ENCODE results near the gene SERPINB10. TPM values are rescaled to one million over a fixed set of nuclear protein-coding genes. Genes with fewer than 3 reads are reported as not detected.

SERPINB10 gene
- total RNA-seq, 1 experiment from 2014 or later = not detected

- H3K27me3 ChIP-seq (ENCODE audit: insufficient read depth, low read depth) = no peaks in the 10 kb centered on the region
- no peaks in the 10 kb centered on the region for H3K9me2 ChIP-seq (ENCODE audit: insufficient read depth)
- ChIA-PET POLR2A (ENCODE audit: unreplicated experiment) (no interaction called here), CTCF (no interaction called here)
- no peaks in the 10 kb centered on the region for H3K9me3 ChIP-seq (ENCODE audit: insufficient read depth, low read depth)
- no peak overlapping the region for H2AFZ ChIP-seq
- H3K4me2 ChIP-seq = no peak overlapping the region
- no peaks in the 10 kb centered on the region for H3K79me2 ChIP-seq (ENCODE audit: low read depth)
- intact Hi-C loops (cut with micrococcal nuclease; ENCODE audit: unreplicated experiment) = no loop called here
- no peak for DNase-seq
- TF ChIP-seq EZH2 (IDR thresholded peaks at IDR 0.05; ENCODE audit: low read depth) = no peak
- TF ChIP-seq CTCF (conservative IDR thresholded peaks at IDR 0.05) = no peak
- H3K4me1 ChIP-seq (replicated peaks; ENCODE audit: insufficient read depth) = no peaks in the 10 kb centered on the region
- no peaks in the 10 kb centered on the region for H4K20me1 ChIP-seq (ENCODE audit: insufficient read depth)
- H3K36me3 ChIP-seq (ENCODE audit: low read depth) = no peaks in the 10 kb centered on the region
- H3K4me3 ChIP-seq = no peak overlapping the region
- BruUV-seq (replicated peaks) = no TSS peak
- no peak overlapping the region for H3K27ac ChIP-seq
- H3F3A ChIP-seq (ENCODE audit: insufficient read depth, low read depth) = no peaks in the 10 kb centered on the region
Measured at GRCh38 chr18:63904694-63905093, 3.1 kb upstream of the SERPINB10 start.

- H3K27me3 ChIP-seq (ENCODE audit: insufficient read depth, low read depth) = no peaks in the 10 kb centered on the region
- no peaks in the 10 kb centered on the region for H3F3A ChIP-seq (ENCODE audit: insufficient read depth, low read depth)
- ChIA-PET POLR2A (ENCODE audit: unreplicated experiment) (no interaction called here), CTCF (no interaction called here)
- no peak overlapping the region for H3K4me3 ChIP-seq
- H3K9me2 ChIP-seq (ENCODE audit: insufficient read depth) = no peaks in the 10 kb centered on the region
- no peaks in the 10 kb centered on the region for H4K20me1 ChIP-seq (ENCODE audit: insufficient read depth)
- no peak for TF ChIP-seq EZH2 (IDR thresholded peaks at IDR 0.05; ENCODE audit: low read depth)
- TF ChIP-seq CTCF (conservative IDR thresholded peaks at IDR 0.05) = no peak
- DNase-seq = no peak
- H3K4me2 ChIP-seq = no peak overlapping the region
- no peak overlapping the region for H3K27ac ChIP-seq
- no peaks in the 10 kb centered on the region for H3K4me1 ChIP-seq (replicated peaks; ENCODE audit: insufficient read depth)
- H3K36me3 ChIP-seq (ENCODE audit: low read depth) = no peaks in the 10 kb centered on the region
- H3K9me3 ChIP-seq (ENCODE audit: insufficient read depth, low read depth) = no peaks in the 10 kb centered on the region
- intact Hi-C loops (cut with micrococcal nuclease; ENCODE audit: unreplicated experiment) = no loop called here
- H2AFZ ChIP-seq = no peak overlapping the region
- no TSS peak for BruUV-seq (replicated peaks)
- H3K79me2 ChIP-seq (ENCODE audit: low read depth) = no peaks in the 10 kb centered on the region
Measured at GRCh38 chr18:63905361-63905760, 2.4 kb upstream of the SERPINB10 start.

- H3K27ac ChIP-seq = no peak overlapping the region
- no peak for DNase-seq
- POLR2A ChIA-PET (ENCODE audit: unreplicated experiment) = no interaction called here
- no peak overlapping the region for H3K4me2 ChIP-seq
- BruUV-seq (replicated peaks) = no TSS peak
- no peaks in the 10 kb centered on the region for H3F3A ChIP-seq (ENCODE audit: insufficient read depth, low read depth)
- H3K4me1 ChIP-seq (replicated peaks; ENCODE audit: insufficient read depth) = no peaks in the 10 kb centered on the region
- intact Hi-C loops (cut with micrococcal nuclease; ENCODE audit: unreplicated experiment) = no loop called here
- TF ChIP-seq EZH2 (IDR thresholded peaks at IDR 0.05; ENCODE audit: low read depth) (no peak), CTCF (conservative IDR thresholded peaks at IDR 0.05) (no peak)
- H3K9me2 ChIP-seq (ENCODE audit: insufficient read depth) = no peaks in the 10 kb centered on the region
- CTCF ChIA-PET = no interaction called here
- no peak overlapping the region for H2AFZ ChIP-seq
- H4K20me1 ChIP-seq (ENCODE audit: insufficient read depth) = no peaks in the 10 kb centered on the region
- no peaks in the 10 kb centered on the region for H3K36me3 ChIP-seq (ENCODE audit: low read depth)
- no peaks in the 10 kb centered on the region for H3K79me2 ChIP-seq (ENCODE audit: low read depth)
- H3K4me3 ChIP-seq = no peak overlapping the region
- H3K9me3 ChIP-seq (ENCODE audit: insufficient read depth, low read depth) = no peaks in the 10 kb centered on the region
- no peaks in the 10 kb centered on the region for H3K27me3 ChIP-seq (ENCODE audit: insufficient read depth, low read depth)
Measured at GRCh38 chr18:63906056-63906455, 1.7 kb upstream of the SERPINB10 start.
